Glomerular visceral epithelial cell (primary cell): ENCODE results near the gene SP8.

Source experiments
- DNase-seq: peaks from one replicate; pipeline ENCODE4 v3.0.0-alpha.2; 2016; ENCODE audit errors: extremely low spot score

The SP8 gene

DNA sequence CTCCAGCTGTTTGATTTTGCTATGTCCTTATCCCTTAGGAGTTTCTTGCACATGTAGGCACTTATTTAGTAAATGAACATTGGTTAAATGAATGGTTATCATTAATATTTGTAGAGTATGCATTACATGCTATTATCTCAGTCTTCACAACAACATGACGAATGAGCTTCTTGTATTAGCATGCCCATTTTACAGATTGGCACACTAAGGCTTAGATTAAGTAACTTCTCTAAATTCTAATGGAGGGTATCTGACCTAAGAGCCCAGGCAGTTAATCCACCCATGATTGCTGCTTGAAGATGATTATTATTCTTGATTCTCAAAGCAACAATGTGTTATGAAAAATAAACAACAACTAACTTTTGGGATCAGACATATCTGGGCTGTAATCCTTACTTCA lies 32.7 kb downstream of the SP8 start:
- DNase-seq, result no peak

DNA sequence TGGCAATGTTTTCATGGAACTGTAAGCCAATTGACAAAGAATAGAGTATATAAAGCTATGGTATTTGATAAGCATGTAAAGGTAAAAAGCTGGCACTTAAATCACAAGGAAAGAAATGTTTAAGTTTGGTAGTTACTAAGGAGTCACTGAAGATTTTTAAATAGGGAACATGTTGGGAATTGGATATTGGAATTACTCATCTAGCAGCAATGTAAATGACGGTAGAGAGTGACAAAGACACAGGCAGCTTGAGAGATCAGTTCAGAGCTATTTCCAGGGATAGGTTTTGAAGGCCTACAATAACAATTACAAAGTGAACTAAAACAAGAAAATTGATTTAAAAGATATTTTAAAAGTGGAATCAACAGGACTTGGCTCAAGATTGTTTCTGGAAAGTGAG lies 36.8 kb downstream of the SP8 start:
- no peak for DNase-seq

DNA sequence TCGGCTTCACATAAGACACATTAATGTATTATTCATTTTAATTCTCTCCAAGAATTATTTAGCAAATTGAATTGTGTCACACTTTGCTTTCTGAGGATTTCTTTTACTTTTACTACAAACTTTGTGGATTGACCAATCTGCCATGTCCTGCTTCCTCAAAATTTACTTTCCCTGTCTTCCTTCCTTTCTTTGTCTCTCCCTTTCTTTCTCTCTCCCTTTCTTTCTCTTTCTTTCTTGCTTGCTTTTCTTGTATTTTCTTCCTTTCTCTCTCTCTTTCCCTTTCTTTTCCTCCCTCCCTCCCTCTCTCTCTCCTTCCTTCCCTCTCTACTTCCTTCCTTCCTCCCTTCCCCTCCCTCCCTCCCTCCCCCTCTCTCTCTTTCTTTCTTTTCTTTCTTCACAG lies 37.8 kb downstream of the SP8 start:
- DNase-seq, result no peak

DNA sequence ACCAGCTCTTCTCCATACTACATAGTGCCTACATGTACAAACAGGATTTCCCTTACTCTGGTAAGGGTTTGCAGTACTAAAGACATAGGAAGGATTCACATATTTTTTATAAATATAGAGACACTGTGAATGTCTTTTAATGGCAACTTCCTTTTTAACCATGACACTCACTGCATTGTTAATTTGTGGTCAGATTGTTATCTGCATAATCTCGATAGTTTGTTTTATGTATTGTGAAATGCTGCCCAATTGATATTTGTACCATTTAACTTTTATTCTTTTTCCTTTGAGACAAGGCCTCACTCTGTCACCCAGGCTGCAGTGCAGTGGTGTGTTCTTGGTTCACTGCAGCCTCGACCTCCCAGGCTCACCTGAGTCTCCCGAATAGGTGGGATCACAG lies 39.7 kb downstream of the SP8 start:
- no peak for DNase-seq

DNA sequence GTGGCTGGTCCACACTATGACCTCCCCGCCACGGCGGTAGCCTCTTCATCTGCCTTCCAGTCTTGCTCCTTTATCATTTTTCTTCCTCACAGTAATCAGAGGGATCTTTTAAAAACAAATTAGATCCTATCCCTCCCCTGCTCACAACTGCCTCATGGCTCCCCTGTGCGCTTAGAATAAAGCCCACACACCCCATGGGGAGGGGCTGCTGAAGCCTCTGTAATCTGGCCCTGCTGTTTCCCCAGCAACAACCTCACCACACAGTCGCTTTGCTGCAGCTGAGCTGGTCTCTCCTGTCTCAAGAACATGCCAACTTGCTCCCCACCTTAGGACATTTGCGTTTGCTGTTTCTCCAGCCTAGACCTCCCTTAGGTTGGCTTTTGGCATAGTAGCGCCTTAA lies 41.0 kb downstream of the SP8 start:
- no peak for DNase-seq

DNA sequence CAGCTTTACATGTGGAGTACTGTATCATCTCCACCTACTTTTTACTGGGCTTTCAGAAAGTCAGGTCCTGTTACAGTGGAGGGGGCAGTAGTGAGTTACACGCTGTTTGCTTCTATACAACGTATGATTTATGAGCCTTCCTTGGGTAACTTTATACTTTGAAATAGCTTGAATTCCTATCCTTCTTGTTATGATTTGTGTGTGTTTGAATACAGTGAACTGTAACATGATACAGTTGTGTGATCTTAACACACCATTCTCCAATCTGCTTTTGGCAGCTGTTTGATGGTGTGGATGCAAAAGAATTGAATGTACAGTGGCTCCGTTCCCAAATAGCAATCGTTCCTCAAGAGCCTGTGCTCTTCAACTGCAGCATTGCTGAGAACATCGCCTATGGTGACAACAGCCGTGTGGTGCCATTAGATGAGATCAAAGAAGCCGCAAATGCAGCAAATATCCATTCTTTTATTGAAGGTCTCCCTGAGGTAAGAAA lies 41.7 kb downstream of the SP8 start:
- DNase-seq, result no peak

DNA sequence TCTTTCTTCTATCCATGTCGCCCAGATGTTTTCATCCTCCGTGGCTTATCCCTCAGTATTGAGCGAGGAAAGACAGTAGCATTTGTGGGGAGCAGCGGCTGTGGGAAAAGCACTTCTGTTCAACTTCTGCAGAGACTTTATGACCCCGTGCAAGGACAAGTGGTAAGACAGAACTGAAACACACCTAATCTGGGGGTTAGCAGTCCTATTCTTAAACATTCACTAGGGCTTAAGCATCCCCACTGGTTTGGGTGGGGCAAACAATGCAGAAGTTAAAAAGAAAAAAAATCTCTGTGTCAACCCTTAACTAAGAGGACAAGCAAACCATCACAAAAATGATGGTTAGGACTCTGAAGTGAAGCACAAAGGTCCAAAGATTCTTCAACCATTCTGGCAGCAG lies 43.8 kb downstream of the SP8 start:
- DNase-seq, result no peak

DNA sequence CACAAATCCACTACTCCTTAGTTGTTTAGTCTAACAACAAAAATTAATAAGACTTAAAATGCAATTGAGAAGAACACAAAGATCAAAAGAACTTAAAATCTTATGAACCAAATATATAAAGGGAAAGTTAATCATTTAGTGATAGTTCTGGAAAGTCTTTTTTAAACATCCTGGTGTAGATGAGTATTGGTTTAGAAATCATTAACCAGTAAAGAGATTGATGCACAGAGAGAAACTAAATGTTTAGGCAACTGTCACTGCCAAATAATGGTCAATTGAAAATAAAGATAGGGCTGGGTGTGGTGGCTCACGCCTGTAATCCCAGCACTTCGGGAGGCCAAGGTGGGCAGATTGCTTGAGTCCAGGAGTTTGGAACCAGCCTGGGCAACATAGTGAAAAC lies 44.9 kb downstream of the SP8 start:
- no peak for DNase-seq

DNA sequence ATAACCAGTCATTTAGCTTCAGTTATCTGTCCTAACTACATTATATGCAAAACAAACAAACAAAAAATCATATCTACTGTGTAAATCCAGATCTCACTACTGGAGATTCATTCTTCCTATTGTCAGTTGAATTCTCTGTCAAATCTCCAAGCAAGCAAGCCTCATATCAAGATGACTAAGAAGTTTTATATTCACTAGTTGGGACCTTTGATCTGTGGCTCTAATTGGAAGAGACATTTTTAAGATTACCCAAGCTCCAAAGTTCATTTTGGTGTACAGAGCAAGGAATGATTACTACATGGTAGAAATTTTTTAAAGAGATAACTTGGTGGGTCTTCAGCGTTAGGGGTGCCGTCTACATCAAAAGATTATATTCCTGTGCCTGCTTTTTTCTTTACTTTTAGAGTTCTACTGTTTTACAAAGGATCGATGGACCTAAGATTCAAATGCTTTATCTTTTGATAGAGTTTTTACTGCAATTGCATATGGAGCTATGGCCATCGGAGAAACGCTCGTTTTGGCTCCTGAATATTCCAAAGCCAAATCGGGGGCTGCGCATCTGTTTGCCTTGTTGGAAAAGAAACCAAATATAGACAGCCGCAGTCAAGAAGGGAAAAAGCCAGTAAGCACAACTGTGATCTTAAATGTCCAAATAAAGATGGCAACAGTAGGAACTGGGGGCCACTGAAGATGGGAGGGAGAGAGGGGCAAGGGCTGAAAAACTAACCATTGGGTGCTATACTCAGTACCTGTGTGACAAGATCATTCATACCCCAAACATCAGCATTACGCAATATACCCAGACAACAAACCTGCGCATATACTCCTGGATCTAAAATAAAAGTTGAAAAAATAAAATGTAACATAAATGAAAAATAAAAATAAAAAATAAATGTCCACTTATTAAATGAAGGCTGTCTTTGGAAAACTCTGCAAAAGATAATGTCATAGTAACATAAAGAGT lies 47.9 kb downstream of the SP8 start:
- no peak for DNase-seq

DNA sequence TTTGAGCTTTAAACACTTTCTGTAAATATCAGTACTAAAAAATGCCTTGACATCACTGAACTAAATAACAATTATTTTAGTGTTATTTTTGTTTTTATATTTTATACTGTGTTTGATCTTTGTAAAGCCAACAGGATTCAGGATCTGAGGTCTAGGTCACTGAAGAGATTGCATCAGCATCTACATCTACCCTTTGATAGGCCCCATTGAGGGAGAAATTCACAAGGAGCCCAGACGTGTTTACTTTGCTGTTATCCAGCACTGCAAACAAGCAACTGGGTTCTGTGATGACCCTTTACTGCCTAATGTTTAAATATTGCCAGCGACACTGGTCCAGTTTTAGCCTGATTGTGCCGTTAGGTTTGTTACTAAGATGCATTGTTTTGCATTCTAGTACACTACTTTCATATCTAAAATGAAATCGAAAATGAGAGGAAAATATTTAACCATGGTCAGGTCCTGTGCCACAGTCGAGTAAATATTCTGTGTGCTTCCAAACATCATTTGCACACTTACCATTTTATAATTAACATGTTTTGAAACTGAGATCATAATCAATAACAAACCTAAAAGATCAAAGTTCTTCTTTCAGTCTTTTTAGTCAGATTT lies 48.7 kb downstream of the SP8 start:
- DNase-seq, result no peak

DNA sequence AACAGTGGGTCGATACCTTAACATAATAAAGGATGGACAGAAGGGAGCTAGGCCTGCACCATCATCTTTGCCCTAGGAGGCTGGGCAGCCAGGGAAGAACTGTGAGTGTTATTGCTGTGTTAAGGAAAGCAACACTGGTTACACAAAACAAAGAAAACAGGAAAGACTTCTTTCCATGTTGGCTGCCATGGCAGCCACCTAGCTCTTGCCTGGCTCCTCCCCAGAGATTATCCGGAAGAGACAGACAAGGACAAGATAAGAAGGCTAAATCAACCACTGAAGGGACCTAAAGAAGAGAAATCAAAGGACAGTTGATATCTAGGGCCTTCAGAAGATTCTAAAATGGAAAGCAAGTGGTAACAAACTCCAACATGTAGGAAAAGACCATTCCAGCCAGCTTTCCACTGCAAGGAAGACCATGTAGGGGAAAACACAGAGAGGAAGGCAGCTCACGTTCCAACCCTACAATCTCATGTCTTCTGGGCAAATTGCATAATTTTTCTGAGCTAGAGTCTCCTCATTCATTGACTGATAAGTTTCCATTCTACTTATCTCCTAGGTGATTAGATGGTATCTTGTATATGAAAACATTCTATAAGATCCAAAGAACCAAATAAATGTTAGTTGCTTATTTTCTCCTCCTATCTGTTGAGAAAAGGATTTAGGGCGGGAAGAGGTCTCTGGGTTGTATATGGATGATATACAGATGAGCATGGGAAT lies 51.2 kb downstream of the SP8 start:
- DNase-seq, result no peak
